Skeletal muscle tissue (tissue), 4 donors: ENCODE results near the gene CD84. TPM values are rescaled to one million over a fixed set of nuclear protein-coding genes. Genes with fewer than 3 reads are reported as not detected.

Source experiments
- H3K27ac ChIP-seq: one replicate; pipeline ENCODE4 v1.7.0; 2013; ENCODE audit warnings: mild to moderate bottlenecking, low read depth, low read length, inconsistent platforms
- H3K27me3 ChIP-seq, 3 donors: one replicate each; pipeline ENCODE4 v1.7.0; 2013; ENCODE audit warnings: low read length in 3 of 3; ENCODE audit not compliant: control insufficient read depth in 3 of 3, insufficient read depth in 3 of 3
- H3K36me3 ChIP-seq, 3 donors: one replicate each; pipeline ENCODE4 v1.7.0; 2013; ENCODE audit warnings: low read length in 3 of 3; ENCODE audit not compliant: control insufficient read depth in 3 of 3, insufficient read depth in 3 of 3
- H3K4me1 ChIP-seq, 3 donors: one replicate each; pipeline ENCODE4 v1.7.0; 2013; ENCODE audit warnings: low read length in 3 of 3, mild to moderate bottlenecking in 3 of 3; ENCODE audit not compliant: control insufficient read depth in 3 of 3, insufficient read depth in 3 of 3
- H3K4me3 ChIP-seq, 3 donors: one replicate each; pipeline ENCODE4 v1.7.0; 2013; ENCODE audit warnings: low read length in 3 of 3
- H3K9ac ChIP-seq, 3 donors: one replicate each; pipeline ENCODE4 v1.7.0; 2013; ENCODE audit warnings: low read length in 3 of 3, mild to moderate bottlenecking in 3 of 3, moderate library complexity in 2 of 3, low read depth in 1 of 3
- H3K9me3 ChIP-seq, 3 donors: one replicate each; pipeline ENCODE4 v1.7.0; 2013; ENCODE audit warnings: low read length in 3 of 3; ENCODE audit not compliant: control insufficient read depth in 3 of 3
- total RNA-seq: library from RNA; depleted of rRNA; stranded (reverse); fragments of >200 nt; gene quantifications from one replicate; pipeline ENCODE4 v1.2.3, GENCODE V29; 2014
- donor health status: Osteomylitis.

CD84 gene
- total RNA-seq, 1 donor from 2014 or later = 3.1 TPM

- no peaks in the 10 kb centered on the region for H3K9me3 ChIP-seq
- H3K9ac ChIP-seq = no peak overlapping the region
- H3K36me3 ChIP-seq = no peaks in the 10 kb centered on the region
- no peak overlapping the region for H3K4me3 ChIP-seq
- peaks cover 0 to 11% (median 3%) of the 10 kb centered on the region in 3 donors for H3K27me3 ChIP-seq
- no peak overlapping the region for H3K27ac ChIP-seq
- H3K4me1 ChIP-seq = peaks cover 0 to 2% (median 0%) of the 10 kb centered on the region in 3 donors
These were observed 31.4 kb upstream of the CD84 start for GRCh38 chr1:160610569-160611242.

DNA sequence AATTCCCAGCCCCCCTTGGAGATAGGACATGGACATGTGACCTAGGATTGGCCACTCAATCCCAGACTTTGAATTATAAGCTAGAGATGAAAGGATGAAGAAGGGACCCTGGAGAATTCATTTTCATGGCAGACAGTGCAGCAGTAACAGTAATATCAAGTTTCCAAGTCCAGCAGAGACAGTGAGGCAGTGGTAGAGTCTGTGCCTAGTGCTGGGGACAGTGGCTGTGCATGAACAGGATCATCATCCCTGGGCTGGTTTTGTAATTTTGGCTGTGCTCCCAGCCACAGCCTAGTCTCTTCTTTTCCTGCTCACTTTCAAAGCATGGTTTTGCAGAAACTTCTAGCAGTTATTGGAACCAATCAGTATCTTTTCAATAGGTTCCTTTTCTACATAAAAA, 29.6 kb upstream of the CD84 start:
- Histone ChIP-seq H3K27me3 (peaks cover 0 to 11% (median 3%) of the 10 kb centered on the region in 3 donors), H3K9ac (no peak overlapping the region), H3K27ac (no peak overlapping the region), H3K4me1 (peaks cover 0 to 2% (median 0%) of the 10 kb centered on the region in 3 donors), H3K9me3 (no peaks in the 10 kb centered on the region), H3K4me3 (no peak overlapping the region), H3K36me3 (no peaks in the 10 kb centered on the region)

- Histone ChIP-seq H3K27me3 (peaks cover 0 to 11% (median 3%) of the 10 kb centered on the region in 3 donors), H3K27ac (no peak overlapping the region), H3K9me3 (no peaks in the 10 kb centered on the region)
These were observed 29.2 kb upstream of the CD84 start for GRCh38 chr1:160608514-160608913.

DNA sequence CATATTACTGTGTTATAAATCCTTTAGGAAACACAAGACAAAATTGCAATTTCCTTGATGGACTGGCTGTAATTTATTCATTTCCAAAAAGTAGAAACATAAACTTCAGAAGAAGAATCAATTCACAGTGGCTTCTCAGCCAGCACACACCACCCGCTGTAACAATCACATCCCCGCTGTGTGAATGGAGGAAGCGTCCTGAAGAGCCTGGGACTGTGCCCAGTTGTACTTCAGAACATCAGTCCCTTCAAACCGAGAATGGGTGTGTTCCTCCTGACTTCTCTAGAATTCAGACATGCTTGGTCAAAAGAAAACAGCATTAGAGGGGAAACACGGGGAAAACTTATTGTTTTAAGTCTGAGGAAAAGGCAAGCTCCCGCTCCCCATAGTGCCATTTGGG, 28.8 kb upstream of the CD84 start:
- no peak overlapping the region for H3K27ac ChIP-seq
- H3K4me3 ChIP-seq = no peak overlapping the region
- peaks cover 0 to 2% (median 0%) of the 10 kb centered on the region in 3 donors for H3K4me1 ChIP-seq
- peaks cover 0 to 11% (median 3%) of the 10 kb centered on the region in 3 donors for H3K27me3 ChIP-seq
- H3K36me3 ChIP-seq = no peaks in the 10 kb centered on the region
- no peaks in the 10 kb centered on the region for H3K9me3 ChIP-seq
- no peak overlapping the region for H3K9ac ChIP-seq

More at GRCh38 chr1:160608514-160608913, 29.2 kb upstream of the CD84 start:
- no peak overlapping the region for H3K9ac ChIP-seq
- no peaks in the 10 kb centered on the region for H3K36me3 ChIP-seq
- H3K4me1 ChIP-seq = peaks cover 0 to 2% (median 0%) of the 10 kb centered on the region in 3 donors
- no peak overlapping the region for H3K4me3 ChIP-seq

DNA sequence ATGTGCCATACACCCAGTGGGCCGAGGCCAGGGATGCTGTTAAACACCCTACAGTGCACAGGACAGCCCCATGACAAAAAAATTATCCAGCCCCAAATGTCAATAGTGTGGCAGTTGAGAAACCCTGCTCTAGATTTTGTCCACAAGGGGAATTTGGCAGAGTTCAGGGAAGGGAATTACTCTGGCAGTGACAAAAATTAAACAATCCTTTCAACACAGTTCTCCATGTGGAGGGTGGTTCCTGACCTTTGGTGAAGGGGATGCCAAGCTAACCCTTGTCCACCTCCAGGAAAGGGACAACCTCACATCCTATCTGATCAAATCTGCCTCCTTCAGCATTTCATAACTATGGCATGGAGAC, 28.4 kb upstream of the CD84 start:
- Histone ChIP-seq H3K36me3 (no peaks in the 10 kb centered on the region), H3K4me3 (no peak overlapping the region), H3K27me3 (peaks cover 0 to 8% (median 3%) of the 10 kb centered on the region in 3 donors), H3K9ac (no peak overlapping the region), H3K27ac (no peak overlapping the region), H3K4me1 (peaks cover 0 to 2% (median 0%) of the 10 kb centered on the region in 3 donors), H3K9me3 (no peaks in the 10 kb centered on the region)

- Histone ChIP-seq H3K27me3 (peaks cover 0 to 4% (median 3%) of the 10 kb centered on the region in 3 donors), H3K4me3 (no peak overlapping the region), H3K36me3 (no peaks in the 10 kb centered on the region), H3K9me3 (no peaks in the 10 kb centered on the region), H3K4me1 (peaks cover 0 to 2% (median 0%) of the 10 kb centered on the region in 3 donors), H3K9ac (no peak overlapping the region), H3K27ac (no peak overlapping the region)
These were observed 27.8 kb upstream of the CD84 start for GRCh38 chr1:160607011-160607671.

DNA sequence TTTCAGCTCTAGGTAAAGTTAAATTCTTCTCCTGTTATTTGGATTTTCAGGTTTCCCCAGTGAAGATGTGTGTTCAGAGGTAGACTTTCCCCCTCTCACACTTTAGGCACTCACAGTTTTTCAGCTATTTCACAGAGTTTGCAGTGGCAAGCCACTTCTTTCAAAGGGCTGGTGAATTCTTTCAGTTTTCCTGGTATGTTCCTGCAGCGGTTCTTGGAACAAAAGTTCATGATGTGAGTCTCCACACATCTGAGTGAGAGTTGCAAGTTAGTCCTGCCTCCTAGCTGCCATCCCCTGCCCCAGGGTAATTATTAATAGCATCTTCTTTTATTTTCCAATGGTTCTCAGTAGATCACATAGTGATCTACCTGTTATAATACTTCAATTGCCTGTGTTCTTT, 27.3 kb upstream of the CD84 start:
- Histone ChIP-seq H3K9ac (no peak overlapping the region), H3K36me3 (no peaks in the 10 kb centered on the region), H3K27ac (no peak overlapping the region), H3K27me3 (peaks cover 0 to 4% (median 3%) of the 10 kb centered on the region in 3 donors), H3K4me1 (peaks cover 0 to 2% (median 0%) of the 10 kb centered on the region in 3 donors), H3K9me3 (no peaks in the 10 kb centered on the region), H3K4me3 (no peak overlapping the region)

DNA sequence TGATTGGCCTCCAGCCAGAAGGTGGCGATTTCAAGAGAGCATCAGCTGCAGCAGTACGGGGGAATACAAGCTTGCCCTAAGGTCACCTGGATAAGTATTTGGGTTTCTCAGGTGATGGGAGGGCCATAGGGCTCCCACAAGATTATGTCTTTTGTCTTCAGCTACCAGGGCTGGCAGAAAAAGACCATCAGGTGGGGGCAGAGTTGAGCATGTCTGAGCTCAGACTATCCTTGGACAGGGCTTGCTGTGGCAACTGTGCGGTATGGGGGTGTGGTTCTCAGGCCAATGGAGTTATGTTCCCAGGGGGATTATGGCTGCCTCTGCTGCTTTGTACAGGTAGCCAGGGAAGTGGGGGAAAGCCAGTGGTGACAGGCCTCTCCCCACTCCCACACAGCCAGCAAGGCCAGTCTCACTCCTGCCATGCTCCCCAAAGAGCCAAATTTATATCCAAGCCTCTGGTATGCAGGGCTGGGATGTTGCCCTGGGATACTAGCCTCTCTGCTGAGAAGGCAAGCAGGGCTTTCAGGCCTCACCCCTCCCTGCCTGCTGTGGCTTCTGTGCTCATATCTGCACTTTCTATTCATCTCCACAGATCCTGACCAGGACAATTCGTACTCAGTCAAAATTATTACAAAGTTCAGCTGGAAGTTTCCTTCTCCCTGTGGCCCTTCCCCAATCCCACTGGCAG, 26.6 kb upstream of the CD84 start:
- no peak overlapping the region for H3K27ac ChIP-seq
- peaks cover 0 to 4% (median 3%) of the 10 kb centered on the region in 3 donors for H3K27me3 ChIP-seq
- H3K4me3 ChIP-seq = no peak overlapping the region
- peaks cover 0 to 2% (median 0%) of the 10 kb centered on the region in 3 donors for H3K4me1 ChIP-seq
- no peaks in the 10 kb centered on the region for H3K9me3 ChIP-seq
- no peak overlapping the region for H3K9ac ChIP-seq
- H3K36me3 ChIP-seq = no peaks in the 10 kb centered on the region

GRCh38 chr1:160605205-160605604, 25.9 kb upstream of the CD84 start:
- Histone ChIP-seq H3K27me3 (no peaks in the 10 kb centered on the region), H3K9ac (no peak overlapping the region), H3K9me3 (no peaks in the 10 kb centered on the region), H3K36me3 (no peaks in the 10 kb centered on the region), H3K27ac (no peak overlapping the region), H3K4me3 (no peak overlapping the region), H3K4me1 (no peaks in the 10 kb centered on the region)

- Histone ChIP-seq H3K36me3 (no peaks in the 10 kb centered on the region), H3K9ac (no peak overlapping the region), H3K9me3 (no peaks in the 10 kb centered on the region), H3K27ac (no peak overlapping the region), H3K4me3 (no peak overlapping the region), H3K27me3 (no peaks in the 10 kb centered on the region), H3K4me1 (no peaks in the 10 kb centered on the region)
These were observed 18.4 kb upstream of the CD84 start for GRCh38 chr1:160597705-160598104.
